NCI-H146 treated with DMSO at 0.1 percent for 48 hours (cell line): ENCODE measurements around the gene SEMA4G.

Experiments used
- DNase-seq: peaks from one replicate; lab custom pipeline; 2025; ENCODE audit not compliant: unreplicated experiment; lab: John Stamatoyannopoulos, UW

The SEMA4G gene, protein sequence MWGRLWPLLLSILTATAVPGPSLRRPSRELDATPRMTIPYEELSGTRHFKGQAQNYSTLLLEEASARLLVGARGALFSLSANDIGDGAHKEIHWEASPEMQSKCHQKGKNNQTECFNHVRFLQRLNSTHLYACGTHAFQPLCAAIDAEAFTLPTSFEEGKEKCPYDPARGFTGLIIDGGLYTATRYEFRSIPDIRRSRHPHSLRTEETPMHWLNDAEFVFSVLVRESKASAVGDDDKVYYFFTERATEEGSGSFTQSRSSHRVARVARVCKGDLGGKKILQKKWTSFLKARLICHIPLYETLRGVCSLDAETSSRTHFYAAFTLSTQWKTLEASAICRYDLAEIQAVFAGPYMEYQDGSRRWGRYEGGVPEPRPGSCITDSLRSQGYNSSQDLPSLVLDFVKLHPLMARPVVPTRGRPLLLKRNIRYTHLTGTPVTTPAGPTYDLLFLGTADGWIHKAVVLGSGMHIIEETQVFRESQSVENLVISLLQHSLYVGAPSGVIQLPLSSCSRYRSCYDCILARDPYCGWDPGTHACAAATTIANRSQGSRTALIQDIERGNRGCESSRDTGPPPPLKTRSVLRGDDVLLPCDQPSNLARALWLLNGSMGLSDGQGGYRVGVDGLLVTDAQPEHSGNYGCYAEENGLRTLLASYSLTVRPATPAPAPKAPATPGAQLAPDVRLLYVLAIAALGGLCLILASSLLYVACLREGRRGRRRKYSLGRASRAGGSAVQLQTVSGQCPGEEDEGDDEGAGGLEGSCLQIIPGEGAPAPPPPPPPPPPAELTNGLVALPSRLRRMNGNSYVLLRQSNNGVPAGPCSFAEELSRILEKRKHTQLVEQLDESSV

DNA sequence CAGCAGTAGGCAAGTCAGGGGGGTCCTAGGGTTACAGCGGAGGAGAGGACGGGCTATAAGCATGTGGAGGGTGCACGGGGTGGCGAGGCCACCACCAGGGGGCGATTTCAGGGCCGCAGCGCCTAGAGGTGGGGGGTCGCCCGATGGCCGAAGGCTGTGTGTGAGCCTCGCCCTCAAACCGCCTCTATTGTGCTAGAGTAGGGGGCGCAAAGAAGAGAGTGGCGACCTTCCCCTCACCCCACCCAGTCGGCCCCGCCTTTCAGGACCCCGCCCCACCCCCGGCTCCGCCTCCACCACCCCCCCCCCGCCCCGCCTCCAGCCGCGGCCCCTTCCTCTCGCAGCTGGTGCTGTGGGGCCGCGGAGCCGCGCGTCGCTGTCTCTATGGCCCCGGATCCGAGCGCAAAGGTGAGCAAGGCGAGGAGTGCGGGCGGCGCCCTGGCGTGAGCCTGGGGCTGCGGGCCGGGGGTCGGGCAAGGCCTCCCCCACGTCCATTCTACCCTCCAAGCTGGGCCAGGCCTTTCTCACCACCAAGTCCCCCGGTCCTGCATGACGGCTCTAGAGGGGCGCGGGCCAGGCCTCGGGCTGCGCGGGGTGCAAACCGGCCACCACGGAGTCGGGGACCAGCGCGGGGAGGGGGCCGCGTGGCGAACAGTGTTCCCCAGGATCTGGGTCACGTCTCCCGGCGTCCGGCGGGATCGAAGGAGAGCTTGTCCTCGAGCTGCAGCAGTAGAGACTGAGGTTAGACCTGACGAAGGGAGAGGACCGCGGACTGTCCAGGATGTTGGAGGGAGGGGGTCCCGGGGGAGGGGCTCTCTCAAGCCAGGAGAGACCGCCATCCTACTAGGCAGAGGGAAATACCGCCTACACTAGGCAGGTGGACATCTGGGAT lies at the start of gene SEMA4G:
Gene SEMA4G (plus strand): TSS at position 318 of the 889 bp plus-strand sequence. CDS start 3,409 bp downstream, outside the sequence.
- peak; percentile 40 for DNase-seq

DNA sequence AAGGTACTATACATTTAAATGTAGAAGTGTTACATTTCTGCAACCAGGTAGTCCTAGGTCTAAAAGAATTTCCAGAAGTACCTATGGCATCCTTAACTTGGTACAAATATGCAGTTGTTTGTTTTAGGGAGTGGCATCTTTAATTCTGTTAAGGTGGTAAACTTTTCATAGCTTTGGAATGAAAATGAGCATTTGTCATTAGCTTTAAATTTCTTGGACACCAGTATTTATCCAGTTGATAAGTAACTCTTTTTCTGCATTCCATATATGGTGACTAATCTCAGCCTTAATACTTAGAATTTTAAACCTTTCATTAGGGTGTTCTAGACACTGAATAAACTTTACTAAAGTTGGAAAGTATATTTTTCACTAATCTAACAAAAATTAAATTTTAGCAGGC lies 45.7 kb upstream of the SEMA4G start:
- no peak for DNase-seq

DNA sequence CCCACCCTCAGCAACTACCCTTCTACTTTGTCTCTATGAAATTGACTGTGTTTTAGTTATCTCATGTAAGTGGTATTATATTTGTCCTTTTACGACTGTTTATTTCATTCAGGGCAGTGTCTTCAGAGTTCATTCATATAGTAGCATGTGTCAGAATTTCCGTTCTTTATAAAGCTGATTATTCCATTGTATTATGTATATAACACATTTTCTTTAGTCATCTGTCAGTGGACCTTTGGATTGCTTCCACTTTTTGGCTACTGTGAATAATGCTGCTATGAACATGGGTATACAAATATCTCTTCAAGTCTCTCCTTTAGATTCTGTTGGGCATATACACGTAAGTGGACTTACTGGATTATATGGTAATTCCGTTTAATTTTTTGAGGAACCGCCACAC lies 42.0 kb upstream of the SEMA4G start:
- no peak for DNase-seq

DNA sequence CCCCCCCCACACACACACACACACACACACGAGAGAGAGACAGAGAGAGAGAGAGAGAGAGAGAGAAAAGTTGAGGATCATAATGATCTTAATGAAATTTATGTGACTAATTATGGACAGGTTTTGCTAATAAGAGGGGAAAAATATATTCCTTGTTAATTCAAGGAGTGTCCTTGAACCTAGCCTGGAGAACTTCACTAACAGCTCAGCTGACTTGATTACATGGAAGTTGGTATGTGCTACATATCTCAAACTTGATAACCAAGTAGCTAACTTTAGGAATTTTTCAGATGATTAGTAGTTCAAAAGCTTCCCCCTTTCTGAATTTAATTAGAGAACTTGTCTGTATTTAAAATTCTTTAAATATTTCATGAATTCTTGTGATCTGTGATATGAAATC lies 41.3 kb upstream of the SEMA4G start:
- DNase-seq, result no peak

DNA sequence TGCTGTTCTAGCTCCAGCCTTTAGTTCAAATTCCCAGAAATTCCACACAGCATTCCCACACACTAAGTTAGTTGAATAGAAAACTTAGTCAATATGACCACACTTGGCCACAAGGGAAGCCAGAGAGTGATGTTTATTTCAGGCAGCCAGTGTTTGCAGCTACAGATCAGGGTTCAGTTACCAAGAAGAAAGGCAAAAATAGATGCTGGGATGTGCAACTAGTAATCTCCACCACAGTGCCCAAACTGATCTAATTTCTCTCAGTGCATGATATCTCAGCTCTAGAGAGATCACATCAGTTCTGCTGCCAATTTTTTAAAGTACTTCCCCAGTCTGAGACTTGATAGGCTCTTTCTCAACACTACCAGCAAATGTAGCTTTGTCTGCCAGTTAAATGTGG lies 38.9 kb upstream of the SEMA4G start:
- no peak for DNase-seq

DNA sequence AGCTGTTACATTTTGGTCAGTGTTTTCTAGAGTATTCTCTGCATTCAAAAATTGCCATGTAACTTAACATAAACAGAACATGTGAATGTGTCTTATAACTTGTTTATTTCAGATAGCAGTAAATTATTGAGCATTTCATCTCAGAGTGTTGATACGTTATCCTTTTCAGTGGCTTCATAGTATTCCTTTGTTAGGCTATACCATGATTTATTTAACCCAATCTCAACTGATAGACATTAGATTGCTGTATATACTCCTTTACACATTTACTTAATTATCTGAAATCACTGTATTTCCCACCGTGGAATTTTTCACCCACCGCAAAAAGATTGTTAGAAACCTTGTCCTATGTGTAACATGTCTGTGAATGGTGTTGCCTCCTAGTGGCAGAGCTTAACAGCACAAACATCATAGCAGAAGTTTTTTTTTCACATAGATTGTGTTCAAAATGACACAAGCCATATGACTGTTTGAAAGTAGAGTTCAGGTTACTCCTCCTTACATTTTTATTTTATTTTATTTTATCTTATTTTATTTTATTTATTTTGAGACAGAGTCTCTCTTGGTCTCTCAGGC lies 35.1 kb upstream of the SEMA4G start:
- no peak for DNase-seq

DNA sequence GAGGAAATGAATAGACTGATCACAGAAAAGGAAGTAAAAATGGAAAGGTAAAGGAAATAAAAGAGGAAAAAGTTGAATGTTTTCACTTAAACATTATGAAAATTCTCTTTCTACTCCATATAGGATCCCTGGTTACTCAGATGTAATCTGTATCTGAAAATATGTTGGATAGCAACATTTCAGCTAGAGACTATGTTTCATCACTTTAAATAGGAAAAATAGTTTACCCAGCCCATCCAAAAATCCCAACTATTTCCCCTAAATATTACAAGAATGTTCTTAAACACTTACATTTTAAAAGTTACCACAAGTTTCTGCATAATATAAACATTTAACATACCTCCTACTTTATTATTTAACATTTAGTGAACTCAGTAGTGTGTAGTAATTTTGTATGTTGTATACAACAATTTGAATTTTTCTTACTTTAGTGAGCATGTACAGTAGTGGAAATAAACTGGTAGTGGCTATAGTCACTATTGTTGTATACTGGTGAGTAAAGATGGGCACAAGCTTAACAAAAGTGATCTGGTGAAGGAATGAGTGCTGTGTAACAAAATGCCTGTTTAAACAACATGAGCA lies 29.4 kb upstream of the SEMA4G start:
- no peak for DNase-seq

DNA sequence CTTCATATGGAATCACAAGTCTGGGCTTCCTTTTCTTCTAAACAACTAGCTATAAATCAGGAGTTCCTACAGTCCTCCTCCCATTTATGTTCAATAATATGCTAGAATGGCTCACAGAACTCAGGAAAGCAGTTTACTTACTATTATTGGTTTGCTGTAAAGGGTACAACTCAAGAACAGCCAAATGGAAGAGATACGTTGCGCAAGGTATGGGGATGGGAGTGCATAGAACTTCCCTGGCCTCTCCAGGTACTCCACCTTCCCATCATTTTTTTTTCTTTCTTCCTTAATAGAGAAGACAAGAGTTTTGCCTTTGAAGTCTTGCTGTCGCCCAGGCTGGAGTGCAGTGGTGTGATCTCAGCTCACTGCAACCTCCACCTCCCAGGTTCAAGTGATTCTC lies 27.1 kb upstream of the SEMA4G start:
- no peak for DNase-seq

DNA sequence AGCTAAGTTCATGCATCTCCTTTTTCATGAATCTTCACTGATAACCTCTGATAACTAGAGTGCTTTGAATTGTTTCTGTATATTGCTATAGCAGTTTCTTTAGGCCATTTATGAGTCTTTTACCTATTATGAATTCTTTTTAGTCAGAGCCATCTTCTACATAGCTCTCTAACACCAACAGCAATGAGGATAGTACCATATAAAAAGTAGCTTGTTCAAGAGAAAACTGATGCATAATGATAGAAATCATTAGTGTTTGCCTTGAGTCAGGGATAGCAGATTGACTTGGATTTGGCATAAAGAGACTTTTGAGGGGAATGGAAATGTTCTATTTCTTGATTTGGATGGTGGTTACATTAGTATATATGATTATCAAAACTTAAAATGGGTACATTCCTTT lies 25.8 kb upstream of the SEMA4G start:
- no peak for DNase-seq

DNA sequence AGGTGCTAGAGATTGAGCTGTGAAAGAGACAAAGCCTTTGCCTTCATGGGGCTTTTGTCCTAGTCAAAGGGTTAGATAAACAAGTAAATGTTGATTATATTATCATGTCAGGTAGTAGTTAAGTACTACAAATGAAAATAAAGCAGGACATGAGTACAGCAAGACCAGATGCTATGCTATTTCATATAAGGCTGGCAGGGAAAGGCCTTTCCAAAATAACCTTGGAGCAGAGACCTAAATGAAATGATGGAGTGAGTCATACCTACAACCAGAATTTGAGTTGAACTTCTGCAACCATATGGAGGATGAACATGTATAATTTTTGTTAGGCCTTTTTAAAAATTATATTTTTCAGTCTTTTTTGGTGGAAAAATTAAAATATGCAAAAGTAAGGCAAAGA lies 23.6 kb upstream of the SEMA4G start:
- no peak for DNase-seq

DNA sequence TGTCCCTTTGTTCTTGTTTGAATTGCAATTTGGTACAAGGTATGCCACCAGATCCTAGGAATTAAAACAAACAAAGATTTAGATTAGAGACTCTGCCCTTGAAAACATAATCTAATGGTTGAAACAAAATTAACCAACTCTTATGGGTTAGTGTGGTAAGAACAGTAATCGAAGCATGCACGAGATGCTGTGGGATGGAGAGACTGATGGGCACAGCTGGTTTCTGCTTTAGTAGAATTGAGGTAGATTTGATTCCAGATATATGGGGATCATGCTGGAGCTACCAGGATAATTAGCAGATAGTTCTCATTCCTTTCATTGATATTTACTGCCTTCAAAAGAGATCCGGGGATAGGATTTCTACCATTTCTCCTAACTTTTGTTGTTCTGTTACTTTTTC lies 20.4 kb upstream of the SEMA4G start:
- DNase-seq, result no peak

DNA sequence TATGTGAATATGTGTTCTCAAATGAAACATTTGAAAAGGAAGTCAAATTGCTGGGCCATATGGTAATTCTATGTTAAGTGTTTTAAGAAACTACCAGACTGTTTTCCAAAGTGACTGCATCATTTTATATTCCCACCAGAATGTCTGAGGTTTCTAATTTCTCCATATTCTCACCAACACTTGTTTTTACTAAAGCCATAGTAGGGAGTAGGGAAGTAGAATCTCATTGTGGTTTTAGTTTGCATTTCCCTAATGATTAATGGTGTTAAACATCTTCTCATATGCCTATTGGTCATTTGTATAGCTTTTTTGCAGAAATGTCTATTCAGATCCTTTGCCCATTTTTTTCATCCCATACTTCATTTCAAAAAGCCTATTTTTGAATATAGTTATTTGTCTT lies 9.1 kb upstream of the SEMA4G start:
- DNase-seq, result no peak

DNA sequence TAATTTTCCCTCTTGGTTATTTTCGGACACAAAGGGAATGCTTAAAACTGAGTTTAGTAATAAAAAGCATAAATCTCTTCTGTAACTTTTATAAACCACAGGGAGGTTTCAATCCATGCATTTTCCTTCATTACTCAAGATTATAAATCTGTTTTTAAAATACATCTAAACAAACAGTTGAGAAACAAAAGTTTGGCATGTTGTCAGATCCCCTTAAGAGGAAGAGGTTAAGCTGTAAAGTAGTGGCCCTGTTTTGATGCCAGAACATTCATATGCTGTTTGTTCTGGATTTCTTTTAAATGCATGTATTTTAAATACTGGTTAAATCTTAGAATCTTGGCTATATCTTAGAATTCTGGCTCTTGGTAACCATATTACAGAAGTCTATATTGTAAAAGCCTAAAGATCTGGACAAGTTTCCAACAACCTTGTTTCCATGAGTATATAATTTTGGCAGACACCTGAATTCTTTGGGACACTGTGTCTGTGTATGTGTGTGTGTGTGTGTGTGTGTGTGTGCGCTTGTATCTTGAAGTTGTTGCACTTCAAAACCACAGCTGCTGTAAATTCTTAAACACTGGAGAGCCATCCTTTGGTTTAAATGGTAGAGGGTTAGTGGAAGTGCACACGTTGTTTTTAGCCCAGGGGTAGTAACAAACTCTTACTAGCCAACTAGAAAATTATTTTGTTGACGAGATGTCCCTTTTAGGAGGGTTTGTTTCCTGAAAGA lies 6.8 kb upstream of the SEMA4G start:
- DNase-seq, result no peak

DNA sequence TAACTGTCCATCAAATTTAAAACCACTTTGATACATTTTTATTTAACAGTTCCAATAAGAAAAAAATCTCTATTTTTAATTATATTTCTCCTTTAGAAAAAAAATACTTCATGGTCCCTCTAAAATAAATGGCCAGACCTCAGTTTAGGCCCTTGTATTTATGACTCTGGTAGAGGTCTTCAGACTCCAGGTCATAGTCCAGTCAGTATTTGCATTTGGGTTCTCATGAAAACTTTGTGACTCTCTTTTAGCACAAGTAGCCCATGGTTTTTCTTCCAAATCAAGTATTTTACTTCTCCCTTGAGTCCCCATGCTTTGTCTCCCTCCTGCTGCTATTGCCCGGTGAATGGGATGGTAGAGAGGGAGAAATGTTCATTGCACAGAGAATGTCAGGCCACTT lies 5.5 kb upstream of the SEMA4G start:
- no peak for DNase-seq

DNA sequence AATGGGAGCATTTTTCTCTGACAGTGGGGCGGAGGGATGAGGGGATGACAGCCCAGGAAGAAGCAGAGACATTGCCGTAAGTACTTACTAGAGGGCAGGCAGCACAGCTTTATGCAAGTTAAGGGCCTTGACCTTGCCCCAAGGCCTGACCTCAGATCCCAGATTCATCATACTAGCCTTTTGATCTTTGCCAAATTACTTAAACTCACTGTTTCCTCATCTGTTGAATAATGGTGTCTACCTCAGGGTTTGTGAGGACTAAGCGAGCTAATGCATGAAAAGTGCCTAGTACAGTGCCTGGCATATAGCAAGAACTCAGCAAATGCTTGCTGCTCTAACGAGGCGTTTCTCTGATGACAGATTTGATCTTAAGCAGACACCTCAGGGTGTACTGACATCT lies 3.5 kb upstream of the SEMA4G start:
- no peak for DNase-seq

DNA sequence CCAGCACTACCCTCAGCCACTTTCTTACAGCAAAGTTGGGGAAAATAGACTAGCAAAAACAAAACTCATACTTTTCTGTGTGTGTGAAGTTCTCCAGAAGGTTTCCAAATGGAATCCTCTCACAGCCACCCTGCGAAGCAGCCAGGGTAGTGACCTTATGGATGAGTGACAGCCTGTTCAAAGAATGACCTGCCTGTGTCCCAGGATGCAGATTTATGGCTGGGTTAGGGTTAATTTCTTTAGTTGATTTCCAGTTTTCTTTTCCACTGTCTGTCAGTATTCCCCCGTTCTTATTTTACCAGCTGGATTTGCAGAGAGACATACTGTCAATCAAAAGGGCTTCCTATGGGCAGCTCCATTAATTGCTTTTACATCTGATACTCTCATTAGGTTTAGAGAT lies 2.4 kb upstream of the SEMA4G start:
- no peak for DNase-seq

DNA sequence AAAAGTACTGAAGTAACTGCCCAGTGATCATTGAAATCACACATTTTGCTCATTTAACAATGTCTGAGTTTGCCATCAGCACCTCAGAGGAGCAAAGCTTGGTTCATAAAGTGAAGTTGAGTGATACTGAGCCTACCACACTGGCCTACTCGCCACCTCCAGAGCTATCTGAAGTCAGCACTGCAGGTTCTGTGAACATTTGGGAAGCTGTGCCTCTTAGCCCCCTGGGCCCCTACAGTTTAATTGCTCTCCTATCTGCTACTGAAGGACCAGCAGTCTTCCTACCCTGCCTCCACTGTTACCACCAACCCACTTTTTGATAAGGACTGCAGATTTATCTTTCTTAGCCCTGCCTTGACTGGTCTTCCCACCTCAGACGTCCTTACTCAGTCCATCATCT lies 2.0 kb upstream of the SEMA4G start:
- no peak for DNase-seq

DNA sequence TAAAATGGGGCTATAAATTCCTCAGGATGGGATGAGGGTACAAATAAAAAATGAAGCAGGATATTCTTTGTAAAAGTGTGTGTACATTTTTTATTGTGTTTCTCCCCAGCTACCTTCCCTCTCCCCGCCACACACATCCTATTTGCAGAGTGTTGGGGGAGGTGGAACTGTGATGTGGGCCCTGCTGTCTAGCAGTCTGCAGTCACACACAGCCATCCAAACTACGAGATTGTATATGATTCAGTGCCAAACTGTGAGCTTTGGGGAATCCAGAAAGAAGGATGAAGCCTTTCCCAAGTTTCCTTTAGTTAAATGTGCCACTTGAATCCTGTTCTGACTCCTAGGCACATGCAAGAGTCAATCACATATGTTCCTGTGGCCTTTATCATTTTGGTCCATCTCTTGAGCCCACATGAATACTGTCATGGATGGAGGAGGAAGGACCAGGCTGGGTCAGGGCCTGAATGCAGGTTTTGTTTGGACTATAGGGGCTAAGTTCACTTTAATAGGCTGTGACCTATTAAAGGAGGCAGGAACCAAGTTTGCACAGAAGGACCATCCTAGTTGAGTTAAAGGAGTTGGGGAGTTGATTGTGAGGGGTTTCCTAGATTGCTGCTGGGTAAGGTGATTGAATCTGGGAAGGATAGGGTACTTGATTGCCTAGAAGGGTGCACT lies 1.1 kb upstream of the SEMA4G start:
- no peak for DNase-seq

DNA sequence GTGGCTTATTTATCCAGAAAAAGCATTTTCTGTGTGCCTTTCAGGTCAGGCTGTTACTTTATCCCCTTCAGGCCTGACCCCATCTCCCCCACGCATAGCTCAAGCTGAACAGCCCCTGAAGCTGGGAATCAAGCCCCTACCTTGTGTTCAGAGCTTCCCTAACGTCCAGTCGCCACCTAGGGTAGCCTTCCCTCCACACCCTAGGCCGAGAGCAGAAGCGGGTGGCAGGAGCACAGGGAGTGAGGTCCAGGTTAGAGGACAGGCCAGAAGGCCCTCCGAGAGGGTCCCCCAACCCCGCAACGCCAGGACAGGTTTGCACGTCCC lies 479 bp upstream of the SEMA4G start:
- DNase-seq, result no peak
